Stimulated activated CD4-positive, alpha-beta T cell treated with anti-CD3 and anti-CD28 coated beads, Interleukin-12 subunit alpha, Interleukin-12 subunit beta, amount 100 ng/mL, for 4 hours (primary cell): ENCODE data around the gene HAND2.
A peak's percentile ranks its signal among the peaks of the same experiment; 100 is the strongest.

Source experiments
- DNase-seq: peaks from one replicate; pipeline ENCODE4 v3.0.0-alpha.2; 2020

HAND2 gene

DNA sequence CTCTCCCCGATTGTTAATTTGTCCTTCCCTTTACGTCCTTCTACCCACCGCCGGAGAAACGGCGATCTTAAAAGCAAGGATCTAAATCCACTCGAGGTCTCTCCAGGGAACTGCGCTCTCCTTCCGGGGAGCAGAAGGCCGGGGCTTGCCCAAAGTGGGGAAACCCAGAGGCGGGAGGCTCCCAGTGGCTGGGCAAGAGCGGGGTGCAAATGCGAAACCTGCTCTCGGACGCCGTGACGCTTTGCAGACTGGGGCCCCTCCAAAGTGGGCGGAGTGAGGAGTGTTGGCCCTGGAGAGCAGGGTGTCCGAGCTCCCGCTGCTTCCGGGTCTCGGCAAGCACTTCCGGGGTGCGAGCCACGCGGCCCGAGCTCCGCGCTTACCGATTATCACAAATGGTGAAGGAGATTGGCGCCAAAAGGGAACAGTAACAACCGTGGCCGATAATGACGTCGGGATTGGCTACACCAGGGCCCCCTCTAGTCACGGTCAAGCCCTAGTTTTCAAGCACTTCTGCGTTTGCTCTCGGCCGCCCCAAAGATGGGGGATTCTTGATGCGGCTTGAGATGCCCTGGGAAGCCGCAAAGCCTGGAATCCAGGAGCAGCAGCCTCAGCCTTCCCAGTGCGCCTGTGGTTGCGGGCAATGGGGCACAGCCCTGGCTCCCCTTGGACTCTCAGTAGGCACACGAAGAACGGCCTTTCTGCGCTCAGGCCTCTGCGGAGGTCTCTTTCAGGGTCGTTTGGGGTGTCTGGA, 29.0 kb downstream of the HAND2 start:
- no peak for DNase-seq

GRCh38 chr4:173499658-173500535, 30.1 kb downstream of the HAND2 start:
- DNase-seq, result no peak

- no peak for DNase-seq
These were observed 31.3 kb downstream of the HAND2 start for GRCh38 chr4:173498771-173499170.

- DNase-seq, result no peak
These were observed 32.0 kb downstream of the HAND2 start for GRCh38 chr4:173498023-173498422.

DNA sequence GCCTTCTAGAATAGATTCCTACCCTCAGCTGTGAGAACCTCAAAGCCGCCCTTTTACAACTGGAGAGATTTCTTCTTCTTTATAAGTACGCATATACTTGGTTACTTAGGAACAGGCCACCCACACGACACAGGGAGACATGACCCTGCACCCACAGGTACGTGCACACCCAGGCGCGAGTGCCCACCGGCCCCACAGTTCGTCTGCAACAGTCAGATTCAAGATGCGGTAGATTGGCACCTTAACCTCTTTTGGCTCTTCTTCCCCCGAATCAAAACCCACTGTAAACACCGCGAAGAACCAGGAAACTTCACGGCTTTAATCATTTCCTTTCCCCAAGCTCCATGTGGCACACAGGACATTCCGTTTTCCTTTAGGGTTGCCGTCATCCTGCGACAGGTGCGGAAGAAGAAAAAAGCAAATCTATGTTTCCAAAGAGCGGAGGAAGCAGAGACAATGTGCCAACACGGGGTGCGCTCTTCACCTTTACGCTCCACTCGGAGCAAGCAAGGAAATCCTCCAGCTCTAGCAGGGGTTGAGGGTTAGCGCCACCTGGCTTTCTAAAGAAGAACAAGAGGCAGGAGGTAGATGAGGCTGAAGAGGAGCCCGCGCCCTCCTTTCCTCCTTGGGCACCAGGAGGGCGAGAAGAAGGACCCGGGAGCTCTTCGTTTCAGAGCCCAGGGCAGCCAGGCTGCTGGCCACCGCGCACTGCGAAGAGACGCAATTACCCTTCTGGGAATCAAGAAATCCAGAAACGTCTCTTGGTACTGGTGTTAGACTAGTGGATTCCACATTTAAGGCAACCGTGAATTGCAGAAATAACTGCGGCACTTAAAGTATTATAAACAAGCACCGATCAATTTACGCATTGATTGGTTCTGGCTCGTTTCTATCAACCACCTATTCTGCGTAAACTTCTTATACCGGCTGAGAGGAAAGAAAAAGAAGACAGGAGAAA, 35.7 kb downstream of the HAND2 start:
- DNase-seq, result peak; percentile 43

DNA sequence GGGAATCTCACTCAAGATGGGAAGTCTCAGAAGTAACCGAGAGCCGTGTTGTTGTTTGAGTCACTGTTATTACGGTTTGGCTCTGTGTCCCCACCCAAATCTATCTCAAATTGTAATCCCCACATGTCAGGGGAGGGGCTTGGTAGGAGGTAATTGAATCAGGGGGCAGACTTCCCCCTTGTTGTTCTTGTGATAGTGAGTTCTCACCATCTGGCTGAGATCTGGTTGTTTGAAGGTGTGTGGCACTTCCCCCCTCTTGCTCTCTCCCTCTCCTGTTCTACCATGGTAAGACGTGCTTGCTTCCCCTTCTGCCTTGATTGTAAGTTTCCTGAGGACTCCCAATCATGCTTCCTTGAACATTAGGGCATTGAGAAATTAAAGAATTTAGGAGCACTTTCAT, 37.0 kb downstream of the HAND2 start:
- DNase-seq, result no peak

- no peak for DNase-seq
These were observed 37.7 kb downstream of the HAND2 start for GRCh38 chr4:173492315-173492714.

- no peak for DNase-seq
These were observed 39.1 kb downstream of the HAND2 start for GRCh38 chr4:173490817-173491528.

- DNase-seq, result no peak
These were observed 39.8 kb downstream of the HAND2 start for GRCh38 chr4:173490256-173490655.

DNA sequence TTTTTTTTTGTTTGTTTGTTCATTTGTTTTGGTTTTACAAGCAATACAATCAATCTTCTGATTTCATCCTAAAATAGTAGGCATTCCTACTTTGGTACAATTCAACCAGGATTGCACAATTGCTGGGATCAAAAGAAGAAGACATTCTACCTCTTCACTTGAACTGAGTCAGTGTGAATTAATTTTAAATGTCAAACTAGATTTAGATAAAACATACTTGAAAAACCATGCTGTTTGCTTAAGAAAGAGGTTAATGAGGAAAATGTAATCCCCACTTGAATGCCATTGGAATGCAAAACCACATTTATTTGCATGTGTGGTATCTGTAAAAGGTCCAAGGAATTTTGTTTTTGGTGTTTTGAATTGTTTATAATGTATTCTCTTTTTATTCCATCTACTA, 40.5 kb downstream of the HAND2 start:
- DNase-seq, result no peak

- DNase-seq, result no peak
These were observed 41.4 kb downstream of the HAND2 start for GRCh38 chr4:173488656-173489055.

GRCh38 chr4:173488074-173488473, 42.0 kb downstream of the HAND2 start:
- no peak for DNase-seq

DNA sequence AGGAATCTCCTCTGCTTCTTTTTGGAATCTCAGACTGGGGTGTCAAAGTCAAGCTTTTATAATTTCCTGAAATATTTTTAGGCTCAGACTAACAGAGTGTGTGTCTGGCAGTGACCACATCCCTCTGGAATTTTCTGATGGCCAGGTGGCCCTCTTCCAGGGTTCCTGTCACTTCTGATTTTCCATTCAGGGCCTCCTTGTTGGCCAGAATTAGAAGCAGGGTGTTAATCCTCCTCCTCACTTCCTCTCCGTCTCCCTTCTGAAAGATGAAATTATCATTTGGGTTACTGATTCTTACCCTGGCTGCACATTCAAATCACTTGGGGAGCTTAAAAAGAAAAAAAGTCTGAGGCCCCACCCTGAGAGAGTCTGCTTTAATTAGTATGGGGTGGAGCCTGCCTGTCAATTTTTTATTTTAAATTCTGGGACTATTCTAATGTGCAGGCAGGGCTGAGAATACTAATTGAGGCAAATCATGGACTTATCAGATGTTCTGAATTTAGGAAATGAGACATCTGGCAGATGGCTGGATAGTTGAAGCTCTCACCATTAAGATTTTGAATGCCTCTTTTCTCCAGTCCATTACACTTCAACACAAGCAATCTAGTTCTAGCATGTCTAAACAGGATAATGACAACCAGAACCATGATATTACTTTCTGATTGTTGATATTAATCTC, 43.2 kb downstream of the HAND2 start:
- no peak for DNase-seq

- DNase-seq, result no peak
These were observed 44.9 kb downstream of the HAND2 start for GRCh38 chr4:173485164-173485563.

DNA sequence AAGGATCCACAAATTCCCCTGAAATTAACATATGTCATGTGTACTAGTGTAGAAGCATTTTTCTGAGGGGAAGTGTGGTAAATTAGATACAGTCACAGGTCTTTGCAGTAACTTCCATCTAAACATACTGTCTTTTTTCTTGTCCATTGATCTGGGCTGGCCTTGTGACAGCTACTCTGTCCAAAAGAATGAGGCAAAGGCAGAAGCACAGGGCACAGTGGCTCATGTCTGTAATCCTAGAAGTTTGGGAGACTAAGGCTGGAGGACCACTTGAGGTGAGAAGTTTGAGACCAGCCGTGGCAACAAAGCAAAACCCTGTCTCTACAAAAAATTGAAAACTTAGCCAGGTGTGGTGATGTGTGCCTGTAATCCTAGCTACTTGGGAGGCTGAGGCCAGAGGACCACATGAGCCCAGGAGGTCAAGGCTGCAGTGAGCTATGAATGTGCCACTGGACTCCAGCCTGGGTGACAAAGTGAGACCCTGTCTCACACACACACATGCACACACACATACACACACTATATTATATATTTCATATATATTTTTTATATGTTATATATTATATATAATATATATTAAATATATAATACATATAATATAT, 47.6 kb downstream of the HAND2 start:
- DNase-seq, result no peak

- no peak for DNase-seq
These were observed 51.1 kb downstream of the HAND2 start for GRCh38 chr4:173478913-173479283.

GRCh38 chr4:173478201-173478912, 51.7 kb downstream of the HAND2 start:
- DNase-seq, result no peak

GRCh38 chr4:173477016-173477415, 53.0 kb downstream of the HAND2 start:
- DNase-seq, result no peak
